ENCODE results near the gene ALDH1L2.

- TF ChIP-seq CTCF (IDR thresholded peaks at IDR 0.05; ENCODE audit: low read depth, low read length, missing input control) (no peak), GABPA (IDR thresholded peaks at IDR 0.05 in 1 of 2, conservative IDR thresholded peaks at IDR 0.05 in 1 of 2) (no peak), TAF1 (conservative IDR thresholded peaks at IDR 0.05) (no peak), ATF3 (IDR thresholded peaks at IDR 0.05) (no peak), MAX (IDR thresholded peaks at IDR 0.05) (no peak), REST (IDR thresholded peaks at IDR 0.05) (no peak), RAD21 (IDR thresholded peaks at IDR 0.05) (no peak)
These were observed 68.7 kb downstream of the ALDH1L2 start for GRCh38 chr12:105015543-105015942.
